ENCODE measurements around the gene GMPS.

Gene GMPS

GRCh38 chr3:155917781-155918180 is 47.3 kb downstream of the GMPS start:
- DNase-seq (ENCODE audit: low spot score in 2 of 2) (no peak), ATAC-seq (replicated peaks; ENCODE audit: extremely low read depth, poor library complexity, severe bottlenecking) (no peak)
- no peaks in the 10 kb centered on the region for H3K9me3 Mint-ChIP-seq
- no peak overlapping the region for H3K27ac Mint-ChIP-seq (ENCODE audit: low read depth)
- H3K4me3 Mint-ChIP-seq: no peak overlapping the region
- H3K36me3 Mint-ChIP-seq (ENCODE audit: insufficient read depth): peaks cover 44% of the 10 kb centered on the region
- no peaks in the 10 kb centered on the region for H3K4me1 Mint-ChIP-seq
- no peaks in the 10 kb centered on the region for H3K27me3 Mint-ChIP-seq

- ATAC-seq (replicated peaks; ENCODE audit: extremely low read depth, poor library complexity, severe bottlenecking): no peak
- Mint-ChIP-seq H3K27ac (ENCODE audit: low read depth) (no peak overlapping the region), H3K9me3 (no peaks in the 10 kb centered on the region), H3K27me3 (no peaks in the 10 kb centered on the region), H3K36me3 (ENCODE audit: insufficient read depth) (peaks cover 36% of the 10 kb centered on the region), H3K4me1 (no peaks in the 10 kb centered on the region), H3K4me3 (no peak overlapping the region)
- DNase-seq (ENCODE audit: low spot score in 2 of 2): no peak
Observed at GRCh38 chr3:155919728-155920127, 49.3 kb downstream of the GMPS start.

GRCh38 chr3:155921486-155921885 is 51.0 kb downstream of the GMPS start:
- no peak overlapping the region for H3K4me3 Mint-ChIP-seq
- DNase-seq (ENCODE audit: low spot score in 2 of 2) (no peak), ATAC-seq (replicated peaks; ENCODE audit: extremely low read depth, poor library complexity, severe bottlenecking) (no peak)
- no peaks in the 10 kb centered on the region for H3K27me3 Mint-ChIP-seq
- H3K9me3 Mint-ChIP-seq: no peaks in the 10 kb centered on the region
- H3K36me3 Mint-ChIP-seq (ENCODE audit: insufficient read depth): peaks cover 30% of the 10 kb centered on the region
- no peak overlapping the region for H3K27ac Mint-ChIP-seq (ENCODE audit: low read depth)
- no peaks in the 10 kb centered on the region for H3K4me1 Mint-ChIP-seq

- DNase-seq (ENCODE audit: low spot score in 2 of 2): no peak
- H3K36me3 Mint-ChIP-seq (ENCODE audit: insufficient read depth): peaks cover 29% of the 10 kb centered on the region
- H3K4me1 Mint-ChIP-seq: no peaks in the 10 kb centered on the region
- no peak overlapping the region for H3K4me3 Mint-ChIP-seq
- H3K9me3 Mint-ChIP-seq: no peaks in the 10 kb centered on the region
- H3K27ac Mint-ChIP-seq (ENCODE audit: low read depth): no peak overlapping the region
- H3K27me3 Mint-ChIP-seq: no peaks in the 10 kb centered on the region
- no peak for ATAC-seq (replicated peaks; ENCODE audit: extremely low read depth, poor library complexity, severe bottlenecking)
Observed at GRCh38 chr3:155934230-155934629, 63.8 kb downstream of the GMPS start.

GRCh38 chr3:155938409-155938808 is 68.0 kb downstream of the GMPS start:
- Mint-ChIP-seq H3K4me1 (no peaks in the 10 kb centered on the region), H3K36me3 (ENCODE audit: insufficient read depth) (peaks cover 18% of the 10 kb centered on the region), H3K9me3 (no peaks in the 10 kb centered on the region), H3K27me3 (no peaks in the 10 kb centered on the region), H3K27ac (ENCODE audit: low read depth) (no peak overlapping the region), H3K4me3 (no peak overlapping the region)
- no peak for ATAC-seq (replicated peaks; ENCODE audit: extremely low read depth, poor library complexity, severe bottlenecking)
- no peak for DNase-seq (ENCODE audit: low spot score in 2 of 2)

- no peak for ATAC-seq (replicated peaks; ENCODE audit: extremely low read depth, poor library complexity, severe bottlenecking)
- Mint-ChIP-seq H3K36me3 (ENCODE audit: insufficient read depth) (peaks cover 14% of the 10 kb centered on the region), H3K27me3 (no peaks in the 10 kb centered on the region), H3K4me3 (no peak overlapping the region), H3K27ac (ENCODE audit: low read depth) (no peak overlapping the region), H3K4me1 (no peaks in the 10 kb centered on the region), H3K9me3 (no peaks in the 10 kb centered on the region)
- no peak for DNase-seq (ENCODE audit: low spot score in 2 of 2)
Observed at GRCh38 chr3:155941354-155941753, 70.9 kb downstream of the GMPS start.

- no peak overlapping the region for H3K4me3 Mint-ChIP-seq
- no peaks in the 10 kb centered on the region for H3K4me1 Mint-ChIP-seq
- no peaks in the 10 kb centered on the region for H3K9me3 Mint-ChIP-seq
- H3K36me3 Mint-ChIP-seq (ENCODE audit: insufficient read depth): peaks cover 3% of the 10 kb centered on the region
- no peak overlapping the region for H3K27ac Mint-ChIP-seq (ENCODE audit: low read depth)
- ATAC-seq (replicated peaks; ENCODE audit: extremely low read depth, poor library complexity, severe bottlenecking) (no peak), DNase-seq (ENCODE audit: low spot score in 2 of 2) (no peak)
- no peaks in the 10 kb centered on the region for H3K27me3 Mint-ChIP-seq
Observed at GRCh38 chr3:155944081-155944480, 73.6 kb downstream of the GMPS start.

GRCh38 chr3:155946178-155946577 is 75.7 kb downstream of the GMPS start:
- ATAC-seq (replicated peaks; ENCODE audit: extremely low read depth, poor library complexity, severe bottlenecking): no peak
- Mint-ChIP-seq H3K9me3 (no peaks in the 10 kb centered on the region), H3K36me3 (ENCODE audit: insufficient read depth) (no peaks in the 10 kb centered on the region), H3K27me3 (no peaks in the 10 kb centered on the region), H3K27ac (ENCODE audit: low read depth) (no peak overlapping the region), H3K4me1 (no peaks in the 10 kb centered on the region), H3K4me3 (no peak overlapping the region)
- no peak for DNase-seq (ENCODE audit: low spot score in 2 of 2)

- Mint-ChIP-seq H3K4me3 (no peak overlapping the region), H3K4me1 (no peaks in the 10 kb centered on the region), H3K9me3 (no peaks in the 10 kb centered on the region), H3K27ac (ENCODE audit: low read depth) (no peak overlapping the region), H3K27me3 (no peaks in the 10 kb centered on the region), H3K36me3 (ENCODE audit: insufficient read depth) (no peaks in the 10 kb centered on the region)
- no peak for DNase-seq (ENCODE audit: low spot score in 2 of 2)
- no peak for ATAC-seq (replicated peaks; ENCODE audit: extremely low read depth, poor library complexity, severe bottlenecking)
Observed at GRCh38 chr3:155948476-155948875, 78.0 kb downstream of the GMPS start.

GRCh38 chr3:155949453-155950217 is 79.2 kb downstream of the GMPS start:
- ATAC-seq (replicated peaks; ENCODE audit: extremely low read depth, poor library complexity, severe bottlenecking): no peak

GRCh38 chr3:155956508-155957411 is 86.3 kb downstream of the GMPS start:
- Mint-ChIP-seq H3K4me1 (no peaks in the 10 kb centered on the region), H3K27ac (ENCODE audit: low read depth) (no peak overlapping the region), H3K36me3 (ENCODE audit: insufficient read depth) (no peaks in the 10 kb centered on the region), H3K9me3 (no peaks in the 10 kb centered on the region), H3K4me3 (no peak overlapping the region), H3K27me3 (no peaks in the 10 kb centered on the region)
- ATAC-seq (replicated peaks; ENCODE audit: extremely low read depth, poor library complexity, severe bottlenecking) (no peak), DNase-seq (ENCODE audit: low spot score in 2 of 2) (no peak)

More at GRCh38 chr3:155949453-155950217, 79.2 kb downstream of the GMPS start:
- Mint-ChIP-seq H3K4me1 (no peaks in the 10 kb centered on the region), H3K4me3 (no peak overlapping the region), H3K9me3 (no peaks in the 10 kb centered on the region), H3K27ac (ENCODE audit: low read depth) (no peak overlapping the region), H3K27me3 (no peaks in the 10 kb centered on the region), H3K36me3 (ENCODE audit: insufficient read depth) (no peaks in the 10 kb centered on the region)
- no peak for DNase-seq (ENCODE audit: low spot score in 2 of 2)

- H3K27me3 Mint-ChIP-seq: no peaks in the 10 kb centered on the region
- H3K27ac Mint-ChIP-seq (ENCODE audit: low read depth): no peak overlapping the region
- no peaks in the 10 kb centered on the region for H3K9me3 Mint-ChIP-seq
- DNase-seq (ENCODE audit: low spot score in 2 of 2) (no peak), ATAC-seq (replicated peaks; ENCODE audit: extremely low read depth, poor library complexity, severe bottlenecking) (no peak)
- H3K36me3 Mint-ChIP-seq (ENCODE audit: insufficient read depth): no peaks in the 10 kb centered on the region
- no peak overlapping the region for H3K4me3 Mint-ChIP-seq
- no peaks in the 10 kb centered on the region for H3K4me1 Mint-ChIP-seq
Observed at GRCh38 chr3:155957412-155957880, 87.0 kb downstream of the GMPS start.

GRCh38 chr3:155958676-155959075 is 88.2 kb downstream of the GMPS start:
- no peaks in the 10 kb centered on the region for H3K36me3 Mint-ChIP-seq (ENCODE audit: insufficient read depth)
- H3K27ac Mint-ChIP-seq (ENCODE audit: low read depth): no peak overlapping the region
- ATAC-seq (replicated peaks; ENCODE audit: extremely low read depth, poor library complexity, severe bottlenecking) (no peak), DNase-seq (ENCODE audit: low spot score in 2 of 2) (no peak)
- H3K27me3 Mint-ChIP-seq: no peaks in the 10 kb centered on the region
- no peaks in the 10 kb centered on the region for H3K9me3 Mint-ChIP-seq
- H3K4me1 Mint-ChIP-seq: no peaks in the 10 kb centered on the region
- no peak overlapping the region for H3K4me3 Mint-ChIP-seq
